HepG2 (cell line): ENCODE results near the gene YPEL3. TPM values are rescaled to one million over a fixed set of nuclear protein-coding genes. Genes with fewer than 3 reads are reported as not detected.

Experiments used
- ATAC-seq: fragments of 200-7000 bp; cut with Tn5 transposase; 3 replicates; pipeline ENCODE4 v1.9.1; 2020; ENCODE audit warnings: mild to moderate bottlenecking, moderate library complexity
- BruUV-seq: library from RNA; stranded (reverse); fragments of 400-500 nt; replicated peaks from 2 replicates; lab custom pipeline; 2021; lab: Mats Ljungman, UMichigan
- CTCF ChIA-PET: fragments of 300-600 bp; formaldehyde crosslinking; extraction: SDS; loops from one replicate; lab custom pipeline; 2021; ENCODE audit warnings: low total read pairs, inconsistent platforms, low intra/inter-chr PET ratio; lab: Yijun Ruan, JAX
- POLR2A ChIA-PET: fragments of 350-600 bp; sonication (Branson Sonifier 250); formaldehyde crosslinking; loops from one replicate; lab custom pipeline; 2020; ENCODE audit warnings: antibody characterized with exemption, inconsistent platforms; lab: Yijun Ruan, JAX
- DNase-seq: peaks from one replicate; pipeline ENCODE4 v3.0.0-alpha.2; 2015; ENCODE audit warnings: low spot score
- FAIRE-seq: peaks from 3 replicates; lab custom pipeline; 2011; peaks lifted over from hg19 to GRCh38; lab: Jason Lieb, UNC
- H2AFZ ChIP-seq: one replicate; pipeline ENCODE4 v1.6.1; 2011; ENCODE audit warnings: low read length, inconsistent platforms
- H3K27ac ChIP-seq: fragments of 300-600 bp; 3 replicates; pipeline ENCODE4 v1.8.0; 2011; ENCODE audit warnings: mixed run types, mild to moderate bottlenecking, mixed read lengths, low read length, inconsistent platforms; ENCODE audit not compliant: insufficient read depth; ENCODE audit errors: extremely low read length
- H3K27me3 ChIP-seq, 2 experiments: fragments of 200-600 bp in 1 of 2; 2 replicates in 1 of 2; 3 replicates in 1 of 2; pipeline versions ENCODE4 v1.6.0 to v1.8.0; 2011; ENCODE audit warnings: low read length in 2 of 2, mild to moderate bottlenecking in 2 of 2, moderate library complexity in 2 of 2, inconsistent platforms in 1 of 2; ENCODE audit not compliant: insufficient read depth in 2 of 2, control insufficient read depth in 1 of 2
- H3K36me3 ChIP-seq, 2 experiments: fragments of 200-600 bp in 1 of 2; replicated peaks in 1 of 2; 2 replicates in 1 of 2; 3 replicates in 1 of 2; pipeline versions ENCODE4 v1.5.1 to v1.8.0; 2011; ENCODE audit warnings: low read length in 2 of 2, inconsistent platforms in 1 of 2; ENCODE audit not compliant: insufficient read depth in 2 of 2, control insufficient read depth in 1 of 2
- H3K4me1 ChIP-seq: 2 replicates; pipeline ENCODE4 v1.5.1; 2012; ENCODE audit warnings: low read length, inconsistent platforms; ENCODE audit not compliant: insufficient read depth
- H3K4me2 ChIP-seq: 2 replicates; pipeline ENCODE4 v1.6.0; 2011; ENCODE audit warnings: low read depth, low read length, inconsistent platforms
- H3K4me3 ChIP-seq, 3 experiments: fragments of 200-600 bp in 1 of 3; sonication (generic), shearing (Covaris generic) in 1 of 3; replicated peaks in 1 of 3; 2 replicates each; pipeline ENCODE4 v1.5.1; 2011 to 2016; ENCODE audit warnings: low read length in 3 of 3, inconsistent platforms in 2 of 3, low read depth in 2 of 3, mild to moderate bottlenecking in 2 of 3, control low read depth in 1 of 3, mixed read lengths in 1 of 3; ENCODE audit not compliant: insufficient read depth in 1 of 3
- H3K79me2 ChIP-seq: one replicate; pipeline ENCODE4 v1.6.1; 2011; ENCODE audit warnings: low read length, inconsistent platforms; ENCODE audit not compliant: insufficient read depth
- H3K9ac ChIP-seq: 2 replicates; pipeline ENCODE4 v1.6.0; 2011; ENCODE audit warnings: mild to moderate bottlenecking, low read depth, low read length, inconsistent platforms; ENCODE audit not compliant: insufficient read depth
- H3K9me3 ChIP-seq: 2 replicates; pipeline ENCODE4 v1.5.1; 2012; ENCODE audit warnings: mild to moderate bottlenecking, low read length
- H4K20me1 ChIP-seq: 2 replicates; pipeline ENCODE4 v1.6.0; 2011; ENCODE audit warnings: inconsistent platforms, mild to moderate bottlenecking, low read length, moderate library complexity; ENCODE audit not compliant: insufficient read depth
- AKAP8 ChIP-seq: sonication (generic); formaldehyde crosslinking; IDR thresholded peaks from 2 replicates; pipeline ENCODE4 v1.5.1; 2020; ENCODE audit warnings: mild to moderate bottlenecking, missing genetic modification reagents
- E2F5 ChIP-seq: sonication (generic); formaldehyde crosslinking; conservative IDR thresholded peaks from 2 replicates; pipeline ENCODE4 v1.4.0; 2020; ENCODE audit warnings: missing genetic modification reagents
- HOXA9 ChIP-seq: sonication (generic); formaldehyde crosslinking; IDR thresholded peaks from 2 replicates; pipeline ENCODE4 v1.8.1; 2022; ENCODE audit warnings: missing genetic modification reagents, mild to moderate bottlenecking, moderate library complexity, borderline replicate concordance
- MIER2 ChIP-seq: IDR thresholded peaks from 2 replicates; pipeline ENCODE4 v1.6.1; 2016; ENCODE audit warnings: missing biosample characterization, missing genetic modification reagents
- PBX2 ChIP-seq: IDR thresholded peaks from 2 replicates; pipeline ENCODE4 v1.6.1; 2016; ENCODE audit warnings: control low read depth
- POLR2G ChIP-seq: fragments of 200-400 bp; formaldehyde crosslinking; IDR thresholded peaks from 2 replicates; pipeline ENCODE4 v1.6.1; 2018; ENCODE audit warnings: mild to moderate bottlenecking, low read depth, low read length, moderate library complexity
- SMAD9 ChIP-seq: sonication (generic); formaldehyde crosslinking; IDR thresholded peaks from 2 replicates; pipeline ENCODE4 v1.5.1; 2020; ENCODE audit warnings: mild to moderate bottlenecking, missing genetic modification reagents
- SRSF1 ChIP-seq: fragments of 200-400 bp; formaldehyde crosslinking; optimal IDR thresholded peaks from 2 replicates; pipeline ENCODE3; 2017; ENCODE audit warnings: mild to moderate bottlenecking, low read depth, low read length, moderate library complexity
- TBL1XR1 ChIP-seq: fragments of 150-350 bp; IDR thresholded peaks from 2 replicates; pipeline ENCODE4 v1.6.1; 2014; ENCODE audit warnings: borderline replicate concordance, low read length; ENCODE audit not compliant: partially characterized antibody
- ZNF20 ChIP-seq: sonication (generic); formaldehyde crosslinking; IDR thresholded peaks from 2 replicates; pipeline ENCODE4 v1.4.0; 2020; ENCODE audit warnings: mild to moderate bottlenecking, moderate library complexity, missing genetic modification reagents
- ZNF34 ChIP-seq: sonication (generic); formaldehyde crosslinking; IDR thresholded peaks from 2 replicates; pipeline ENCODE4 v1.4.0; 2020; ENCODE audit warnings: mild to moderate bottlenecking, missing genetic modification reagents, borderline replicate concordance
- ZNF607 ChIP-seq: sonication (generic); formaldehyde crosslinking; IDR thresholded peaks from 2 replicates; pipeline ENCODE4 v1.5.1; 2020; ENCODE audit warnings: missing genetic modification reagents, mild to moderate bottlenecking, borderline replicate concordance
- ZNF800 ChIP-seq: sonication (generic); formaldehyde crosslinking; IDR thresholded peaks from 2 replicates; pipeline ENCODE4 v1.4.0; 2020; ENCODE audit warnings: missing genetic modification reagents
- WGBS: methylation state at CpG from one replicate; pipeline ENCODE4 v1.1.6; 2017; ENCODE audit warnings: low lambda C conversion rate; 5-methylcytosine and 5-hydroxymethylcytosine counted together
- in situ Hi-C: cut with HindIII; loops from 2 replicates; pipeline ENCODE4 v1.10.0; 2017; ENCODE audit warnings: low pct_unique_long_range_greater_than_20kb; ENCODE audit not compliant: extremely low pct_ligation_motif_present
- intact Hi-C: fragments of 100-400 bp; cut with micrococcal nuclease; formaldehyde crosslinking; loops from one replicate; pipeline ENCODE4 v1.10.0; 2022; ENCODE audit not compliant: unreplicated experiment
- polyA plus RNA-seq, 8 experiments: library from polyadenylated mRNA; depleted of rRNA in 3 of 8; stranded (reverse) in 7 of 8; unstranded in 1 of 8; fragments of >200 nt; fragmentation: Illumina TruSeq in 4 of 8; extraction: Trizol in 4 of 8; gene quantifications; 2 replicates each; pipeline versions ENCODE4 v1.2.1 to v1.2.3, GENCODE V29; 2011 to 2016; ENCODE audit warnings: low read depth in 4 of 8, missing spikeins in 1 of 8, mixed read lengths in 1 of 8; ENCODE audit not compliant: insufficient read depth in 1 of 8
- total RNA-seq, 5 experiments: library from RNA; depleted of rRNA; stranded (reverse); fragments of >200 nt; fragmentation: Illumina TruSeq; extraction: Trizol; gene quantifications; 2 replicates each; pipeline ENCODE4 v1.2.3, GENCODE V29; 2016; ENCODE audit warnings: low read depth in 1 of 5
- TF ChIP-seq, protein P1 (sequence below): sonication (generic); formaldehyde crosslinking; IDR thresholded peaks from 2 replicates; pipeline ENCODE4 v1.4.0; 2020; ENCODE audit warnings: missing genetic modification reagents

YPEL3 gene
- total and polyA plus RNA-seq, 2 of the 13 experiments (the other 11 are each of a cell fraction or from before 2014, with no cell fraction given) = 5.4 to 47.0 TPM

GRCh38 chr16:30063278-30063892 is 32.6 kb downstream of the YPEL3 start:
- ATAC-seq (no peak), DNase-seq (no peak), FAIRE-seq (no peak)
- peaks cover 28% of the 10 kb centered on the region for H4K20me1 ChIP-seq
- H3K4me2 ChIP-seq = peak overlapping the region; percentile 95
- 45% methylated on average over 11 of the region's 12 CpGs for WGBS
- H3K4me3 ChIP-seq = peak overlapping the region; percentile 68 to 100 (median 76)
- no peaks in the 10 kb centered on the region for H3K9me3 ChIP-seq
- peaks cover 0 to 2% of the 10 kb centered on the region in 2 experiments; a peak in 1 of 5 replicates for H3K27me3 ChIP-seq
- peaks cover 28% of the 10 kb centered on the region for H3K4me1 ChIP-seq
- BruUV-seq = no TSS peak
- peaks cover 13 to 20% of the 10 kb centered on the region in 2 experiments for H3K36me3 ChIP-seq
- peaks cover 45% of the 10 kb centered on the region for H3K79me2 ChIP-seq
- peak overlapping the region; percentile 87 for H3K9ac ChIP-seq
- H2AFZ ChIP-seq = no peak overlapping the region
- ChIA-PET POLR2A (interaction anchor here (0.6 to 9.1 kb wide), 8 partner anchors 9 to 569 kb away, joined by 3 to 120 read pairs (median 4); partner anchors contain the start of gene TBX6), CTCF (interaction anchor here (0.9 kb wide), 1 partner anchor 29 kb away, joined by 3 read pairs; no protein-coding TSS in a partner anchor)
- in situ Hi-C loops (no loop called here), intact Hi-C loops (no loop called here)
- peak overlapping the region; percentile 95 for H3K27ac ChIP-seq
- TF ChIP-seq ZNF34 (CRISPR knock-in tag) = no peak
- no peak for TF ChIP-seq E2F5
- TF ChIP-seq POLR2G = no peak
- TF ChIP-seq SMAD9 = no peak
- TF ChIP-seq, protein P1, sequence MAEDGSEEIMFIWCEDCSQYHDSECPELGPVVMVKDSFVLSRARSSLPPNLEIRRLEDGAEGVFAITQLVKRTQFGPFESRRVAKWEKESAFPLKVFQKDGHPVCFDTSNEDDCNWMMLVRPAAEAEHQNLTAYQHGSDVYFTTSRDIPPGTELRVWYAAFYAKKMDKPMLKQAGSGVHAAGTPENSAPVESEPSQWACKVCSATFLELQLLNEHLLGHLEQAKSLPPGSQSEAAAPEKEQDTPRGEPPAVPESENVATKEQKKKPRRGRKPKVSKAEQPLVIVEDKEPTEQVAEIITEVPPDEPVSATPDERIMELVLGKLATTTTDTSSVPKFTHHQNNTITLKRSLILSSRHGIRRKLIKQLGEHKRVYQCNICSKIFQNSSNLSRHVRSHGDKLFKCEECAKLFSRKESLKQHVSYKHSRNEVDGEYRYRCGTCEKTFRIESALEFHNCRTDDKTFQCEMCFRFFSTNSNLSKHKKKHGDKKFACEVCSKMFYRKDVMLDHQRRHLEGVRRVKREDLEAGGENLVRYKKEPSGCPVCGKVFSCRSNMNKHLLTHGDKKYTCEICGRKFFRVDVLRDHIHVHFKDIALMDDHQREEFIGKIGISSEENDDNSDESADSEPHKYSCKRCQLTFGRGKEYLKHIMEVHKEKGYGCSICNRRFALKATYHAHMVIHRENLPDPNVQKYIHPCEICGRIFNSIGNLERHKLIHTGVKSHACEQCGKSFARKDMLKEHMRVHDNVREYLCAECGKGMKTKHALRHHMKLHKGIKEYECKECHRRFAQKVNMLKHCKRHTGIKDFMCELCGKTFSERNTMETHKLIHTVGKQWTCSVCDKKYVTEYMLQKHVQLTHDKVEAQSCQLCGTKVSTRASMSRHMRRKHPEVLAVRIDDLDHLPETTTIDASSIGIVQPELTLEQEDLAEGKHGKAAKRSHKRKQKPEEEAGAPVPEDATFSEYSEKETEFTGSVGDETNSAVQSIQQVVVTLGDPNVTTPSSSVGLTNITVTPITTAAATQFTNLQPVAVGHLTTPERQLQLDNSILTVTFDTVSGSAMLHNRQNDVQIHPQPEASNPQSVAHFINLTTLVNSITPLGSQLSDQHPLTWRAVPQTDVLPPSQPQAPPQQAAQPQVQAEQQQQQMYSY (CRISPR knock-in tag) = no peak
- TF ChIP-seq ZNF800 = no peak
- TF ChIP-seq SRSF1 = peak; percentile 74
- TF ChIP-seq AKAP8 (CRISPR knock-in tag) = no peak; the same call in 1 of the 2 replicates
- TF ChIP-seq MIER2 (CRISPR knock-in tag) = no peak
- TF ChIP-seq ZNF20 (CRISPR knock-in tag) = no peak
- no peak for TF ChIP-seq HOXA9 (CRISPR knock-in tag)
- no peak for TF ChIP-seq TBL1XR1
- no peak for TF ChIP-seq PBX2 (CRISPR knock-in tag)
- TF ChIP-seq ZNF607 (CRISPR knock-in tag) = no peak
